ENCODE results near the gene HYOU1. TPM values are rescaled to one million over a fixed set of nuclear protein-coding genes. Genes with fewer than 3 reads are reported as not detected.
"Not testable (repeated sequence)": the region's sequence is repeated elsewhere in the genome, so short reads cannot be mapped to it uniquely, and the experiment has no call there.

HYOU1 gene
- total RNA-seq, 1 experiment from 2014 or later, result 234 TPM

DNA sequence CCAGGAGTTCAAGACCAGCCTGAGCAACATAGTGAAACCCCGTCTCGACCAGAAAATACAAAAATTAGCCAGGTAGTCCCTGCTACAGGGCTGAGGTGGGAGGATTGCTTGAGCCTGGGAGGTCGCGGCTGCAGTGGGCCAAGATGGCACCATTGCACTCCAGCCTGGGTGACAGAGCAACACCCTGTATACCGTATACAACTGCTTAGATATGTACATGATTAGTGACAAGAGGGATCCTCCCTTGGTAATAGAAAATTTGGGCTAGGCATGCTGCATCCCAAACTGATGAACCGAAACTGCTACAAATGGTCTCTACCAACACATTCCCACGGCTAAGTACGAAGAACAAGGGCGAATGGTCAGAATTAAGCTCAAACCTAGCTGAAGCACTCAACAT, 14.1 kb downstream of the HYOU1 start:
- DNase-seq (ENCODE audit: low read depth), result no peak

DNA sequence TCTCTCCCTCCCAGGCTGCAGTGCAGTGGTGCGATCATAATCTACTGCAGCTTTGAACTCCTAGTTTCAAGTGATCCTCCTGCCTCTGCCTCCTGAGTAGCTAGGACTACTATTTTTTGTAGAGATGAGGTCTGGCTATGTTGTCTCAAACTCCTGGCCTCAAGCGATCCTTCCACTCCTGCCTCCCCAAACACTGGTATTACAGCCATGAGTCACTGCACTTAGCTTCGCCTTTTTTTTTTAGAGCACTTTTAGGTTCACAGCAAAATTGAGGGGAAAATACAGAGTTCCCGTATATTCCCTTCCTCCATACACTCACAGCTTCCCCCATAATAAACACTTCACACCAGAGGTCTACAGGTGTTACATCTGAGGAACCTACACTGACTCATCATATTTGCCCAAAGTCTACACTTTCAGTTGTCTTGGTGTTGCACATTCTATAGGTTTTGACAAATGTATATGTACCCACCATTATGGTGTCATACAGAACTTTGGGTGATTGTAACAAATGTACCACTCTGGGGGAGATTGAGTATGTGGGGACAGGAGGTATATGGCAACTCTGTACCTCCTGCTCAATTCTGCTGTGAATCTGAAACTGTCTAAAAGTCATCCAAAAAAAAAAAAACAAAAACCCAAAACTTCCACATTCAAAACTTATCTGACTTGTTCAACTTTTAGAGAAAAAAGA, 15.0 kb downstream of the HYOU1 start:
- peak; percentile 44 for DNase-seq (ENCODE audit: low read depth)

DNA sequence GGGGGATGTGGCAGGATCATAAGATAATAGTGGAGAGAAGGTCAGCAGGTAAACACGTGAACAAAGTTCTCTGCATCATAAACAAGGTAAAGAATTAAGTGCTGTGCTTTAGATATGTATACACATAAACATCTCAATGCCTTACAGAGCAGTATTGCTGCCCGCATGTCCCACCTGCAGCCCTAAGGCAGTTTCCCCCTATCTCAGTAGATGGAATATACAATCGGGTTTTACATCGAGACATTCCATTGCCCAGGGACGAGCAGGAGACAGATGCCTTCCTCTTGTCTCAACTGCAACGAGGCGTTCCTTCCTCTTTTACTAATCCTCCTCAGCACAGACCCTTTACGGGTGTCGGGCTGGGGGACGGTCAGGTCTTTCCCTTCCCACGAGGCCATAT, 17.5 kb downstream of the HYOU1 start:
- not testable (repeated sequence) for DNase-seq (ENCODE audit: low read depth)

DNA sequence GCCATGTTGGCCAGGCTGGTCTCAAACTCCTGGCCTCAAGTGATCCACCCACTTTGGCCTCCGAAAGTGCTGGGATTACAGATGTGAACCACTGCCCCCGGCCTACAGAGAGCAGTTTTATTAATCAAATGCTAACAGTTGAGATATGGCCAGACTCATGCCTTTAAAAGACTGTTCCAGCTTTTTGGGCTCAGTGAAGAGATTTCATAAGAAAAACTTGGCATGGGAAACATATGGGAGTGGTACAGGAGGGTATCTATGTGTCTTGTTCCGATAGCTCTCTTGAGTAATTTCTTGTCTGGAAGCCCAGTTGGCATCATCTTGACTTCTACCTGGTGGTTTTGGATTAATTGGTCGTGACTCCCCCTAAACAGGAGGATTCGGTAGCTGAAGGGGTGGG, 18.1 kb downstream of the HYOU1 start:
- DNase-seq (ENCODE audit: low read depth), result no peak

- DNase-seq (ENCODE audit: low read depth), result no peak
These were observed 22.2 kb downstream of the HYOU1 start for GRCh38 chr11:119034813-119035212.

GRCh38 chr11:119033421-119033820, 23.6 kb downstream of the HYOU1 start:
- DNase-seq (ENCODE audit: low read depth), result peak; percentile 63

- DNase-seq (ENCODE audit: low read depth), result no peak
These were observed 25.1 kb downstream of the HYOU1 start for GRCh38 chr11:119031912-119032280.

- DNase-seq (ENCODE audit: low read depth), result peak; percentile 96
These were observed 26.5 kb downstream of the HYOU1 start, which contains the start of gene SLC37A4 for GRCh38 chr11:119030329-119031047. Gene SLC37A4, minus strand, starts transcription at chr11:119030877.

DNA sequence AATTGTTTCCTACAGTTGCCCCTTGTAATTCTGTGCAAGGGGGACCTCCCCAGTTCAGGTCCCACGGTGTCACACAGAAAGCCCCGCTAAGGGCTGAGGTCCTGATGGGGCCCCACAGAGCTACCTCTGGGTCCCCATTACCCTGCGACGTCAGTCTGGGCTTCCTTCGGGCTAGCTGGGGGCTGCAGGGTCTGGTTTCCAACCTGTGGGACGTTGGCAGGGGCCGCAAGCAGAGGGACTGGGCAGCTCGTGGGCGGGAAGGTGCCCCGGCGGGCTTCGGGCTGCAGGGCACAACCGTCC, 27.0 kb downstream of the HYOU1 start:
- no peak for DNase-seq (ENCODE audit: low read depth)

GRCh38 chr11:119029340-119030028, 27.5 kb downstream of the HYOU1 start:
- no peak for DNase-seq (ENCODE audit: low read depth)

DNA sequence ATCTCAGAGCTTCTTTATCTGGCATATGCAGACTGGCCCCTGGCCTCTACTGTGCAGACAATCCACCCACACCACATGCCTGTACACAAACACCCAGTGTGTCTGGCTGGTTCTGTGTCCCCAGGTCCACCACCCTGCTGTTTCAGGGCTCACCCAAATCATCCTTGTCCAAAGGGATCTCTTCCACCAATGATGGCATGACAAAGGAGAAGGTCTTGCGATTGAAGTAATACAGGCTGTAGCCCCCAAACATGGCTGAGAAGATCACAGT, 28.0 kb downstream of the HYOU1 start:
- no peak for DNase-seq (ENCODE audit: low read depth)

DNA sequence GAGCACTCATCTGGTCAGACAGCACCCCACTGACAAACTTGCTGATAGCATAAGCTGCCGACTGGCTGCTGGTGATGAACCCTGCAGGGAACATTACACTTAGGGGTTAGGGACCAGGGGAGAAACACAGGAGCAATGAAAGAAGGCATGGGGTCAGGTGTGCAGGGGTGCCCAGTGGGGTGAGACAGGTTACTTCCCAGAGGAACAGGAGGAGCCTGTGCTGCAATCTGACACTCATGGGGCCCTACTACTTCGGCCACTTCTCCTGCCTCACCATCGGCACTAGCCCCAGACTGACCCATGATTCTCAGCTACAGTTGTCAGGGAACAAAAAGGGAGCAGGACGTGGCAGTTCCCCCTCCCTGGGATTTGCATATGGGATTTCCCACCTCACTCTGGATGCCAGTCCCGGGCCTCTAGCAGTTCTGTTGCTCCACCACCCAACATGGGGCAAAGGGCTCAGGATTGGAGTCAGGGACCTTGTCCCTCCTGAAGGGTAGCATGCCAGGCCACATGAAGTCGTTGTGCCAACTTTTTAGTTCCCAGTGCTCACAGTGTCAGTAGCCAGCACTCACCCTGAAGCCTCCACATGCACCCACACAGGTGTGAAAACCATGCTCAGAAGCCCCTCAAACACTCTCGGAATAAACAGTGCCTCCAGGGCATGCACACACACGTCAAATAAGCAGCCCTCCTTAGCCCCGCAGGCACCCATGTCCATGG, 28.5 kb downstream of the HYOU1 start:
- DNase-seq (ENCODE audit: low read depth), result no peak

DNA sequence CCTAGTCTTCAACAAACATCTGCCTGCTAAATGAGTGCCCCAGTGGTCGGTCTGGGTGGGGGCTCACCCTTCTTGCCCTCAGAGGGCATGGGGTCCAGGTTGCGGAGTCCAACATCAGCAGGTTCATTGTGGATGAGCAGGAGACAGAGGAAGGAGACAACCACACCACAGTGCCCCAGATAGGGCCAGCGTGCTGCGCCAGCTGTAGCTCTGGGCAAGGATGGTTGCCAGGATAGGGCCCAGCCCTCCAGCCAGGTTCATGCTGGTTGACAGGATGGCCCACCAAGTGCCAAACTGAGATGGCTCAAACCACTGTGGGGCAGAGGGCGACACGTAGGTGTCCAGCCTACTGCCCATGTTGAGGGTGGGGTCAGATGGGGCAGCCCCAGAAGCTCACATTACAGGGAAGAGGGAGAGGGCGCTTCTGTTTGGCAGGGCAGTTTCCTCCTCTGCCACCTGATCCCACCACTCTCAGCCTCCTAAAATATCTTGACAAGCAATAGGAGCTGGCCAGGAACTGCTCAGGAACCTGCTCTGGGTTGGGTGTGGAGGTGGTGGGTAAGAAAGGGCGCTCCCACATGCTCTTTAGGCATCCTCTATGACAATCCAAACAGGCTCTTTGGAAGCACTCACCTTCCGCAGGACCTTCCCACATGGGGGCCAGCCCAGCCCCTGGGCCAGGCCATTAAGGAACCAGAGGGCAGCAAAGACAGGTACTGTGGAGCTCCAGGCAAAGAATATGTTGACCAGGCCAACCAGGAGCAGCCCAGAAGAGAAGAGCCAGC, 29.3 kb downstream of the HYOU1 start:
- no peak for DNase-seq (ENCODE audit: low read depth)

- DNase-seq (ENCODE audit: low read depth), result no peak
These were observed 30.0 kb downstream of the HYOU1 start for GRCh38 chr11:119026970-119027369.

DNA sequence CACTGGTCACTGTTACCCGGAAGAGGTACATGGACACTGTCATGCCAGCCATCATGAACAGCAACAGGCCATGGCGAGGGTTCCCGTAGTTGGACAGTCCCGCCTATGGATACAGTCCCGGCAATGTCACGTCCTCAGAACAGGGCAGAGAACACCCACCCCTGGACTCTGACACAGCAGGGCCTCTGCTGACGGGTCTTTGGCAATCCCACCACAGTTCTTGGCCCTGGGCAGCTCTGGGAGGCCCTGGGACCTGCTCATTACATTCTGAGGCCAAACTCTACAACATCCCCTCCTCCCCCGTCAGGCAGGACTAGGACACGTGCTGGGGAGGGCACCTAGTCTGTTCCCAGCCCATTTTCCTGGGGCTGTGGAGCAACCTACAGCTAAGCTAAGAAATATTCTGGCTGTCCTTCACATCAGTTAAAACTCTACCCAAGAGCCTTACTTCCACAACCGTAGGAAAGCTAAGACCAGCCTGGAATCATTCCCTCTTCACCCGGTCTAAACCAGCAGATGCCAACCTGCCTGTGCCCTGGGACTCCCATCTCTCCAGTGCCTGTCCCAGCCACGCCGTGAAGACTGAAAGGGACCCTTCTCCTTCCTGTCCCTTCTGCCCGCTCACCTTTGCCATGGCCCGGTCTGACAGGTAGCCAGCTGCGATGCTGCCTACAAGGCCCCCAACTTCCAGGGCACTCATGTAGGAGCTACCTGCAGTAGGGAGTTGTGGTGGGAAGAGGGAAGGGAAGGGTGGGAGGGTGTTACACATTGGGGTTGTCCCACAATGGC, 30.8 kb downstream of the HYOU1 start:
- DNase-seq (ENCODE audit: low read depth), result no peak

- no peak for DNase-seq (ENCODE audit: low read depth)
These were observed 31.5 kb downstream of the HYOU1 start for GRCh38 chr11:119025541-119025940.

- no peak for DNase-seq (ENCODE audit: low read depth)
These were observed 31.9 kb downstream of the HYOU1 start for GRCh38 chr11:119025099-119025473.

DNA sequence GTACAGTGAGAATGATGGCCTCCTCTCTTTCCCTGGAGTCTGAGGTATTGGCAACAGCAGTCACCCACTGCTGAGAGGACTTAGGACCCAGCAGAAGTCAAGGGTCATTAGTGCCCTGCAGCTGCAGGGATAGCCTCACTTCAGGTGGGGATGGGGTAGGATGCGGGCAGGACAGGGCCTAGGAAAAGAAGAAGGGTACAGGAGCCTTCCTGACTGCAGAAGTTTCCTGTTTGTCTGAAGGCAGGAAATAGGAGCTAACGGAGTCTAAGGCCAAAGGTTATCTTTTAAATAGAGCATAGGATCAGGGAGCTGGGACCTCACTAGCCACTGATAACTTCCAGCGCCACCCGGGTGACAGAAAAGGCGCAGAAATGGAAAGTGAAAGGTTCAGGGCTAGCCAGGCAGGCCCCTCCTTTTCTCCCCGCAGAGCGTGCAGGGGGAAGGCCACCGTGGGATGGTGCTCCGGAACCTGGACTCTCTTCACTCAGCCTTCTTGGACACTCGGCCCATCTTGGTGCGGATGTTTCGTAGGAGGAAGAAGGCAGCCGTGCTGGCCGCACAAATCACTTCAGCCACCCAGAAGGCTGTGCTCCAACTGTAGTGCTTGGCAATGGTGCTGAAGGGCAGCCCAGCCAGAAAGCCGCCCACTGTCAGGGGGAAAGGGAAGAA, 32.4 kb downstream of the HYOU1 start:
- no peak for DNase-seq (ENCODE audit: low read depth)

GRCh38 chr11:119023741-119024140, 33.3 kb downstream of the HYOU1 start:
- peak; percentile 37 for DNase-seq (ENCODE audit: low read depth)

GRCh38 chr11:119021631-119022030, 35.4 kb downstream of the HYOU1 start:
- DNase-seq (ENCODE audit: low read depth), result no peak

- DNase-seq (ENCODE audit: low read depth), result no peak
These were observed 37.0 kb downstream of the HYOU1 start for GRCh38 chr11:119019996-119020395.

Measured in M059J (cell line).